ENCODE data around the gene RAB8B. TPM values are rescaled to one million over a fixed set of nuclear protein-coding genes. Genes with fewer than 3 reads are reported as not detected.

Gene RAB8B
- total RNA-seq, 2 donors from 2014 or later: 55.2 to 64.1 TPM

DNA sequence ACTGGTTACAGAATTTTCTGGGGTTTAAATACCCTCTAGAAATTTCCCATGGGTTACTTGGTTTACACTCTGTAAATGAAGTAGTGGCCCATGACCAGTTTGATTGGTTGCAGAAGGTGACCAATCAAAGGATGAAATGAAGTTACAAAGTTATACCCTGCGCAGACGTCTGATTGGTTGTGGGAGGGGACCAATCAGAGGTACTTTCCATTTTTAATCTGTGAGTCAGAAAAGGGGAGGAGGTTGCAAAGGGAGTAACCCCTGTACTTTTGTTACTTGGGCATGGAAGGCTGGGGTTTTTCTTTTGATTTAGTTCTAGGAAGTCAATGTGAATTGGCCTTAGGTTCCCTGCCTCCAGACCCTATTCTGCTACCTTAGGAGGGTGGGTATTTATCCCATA, 69.3 kb downstream of the RAB8B start:
- H3K36me3 ChIP-seq: peaks cover 16% of the 10 kb centered on the region
- H3K4me3 ChIP-seq: no peak overlapping the region
- TF ChIP-seq CTCF (IDR thresholded peaks at IDR 0.05): no peak
- H3K4me1 ChIP-seq (ENCODE audit: control insufficient read depth in 1 of 2, low read depth in 2 of 2): peaks cover 9 to 19% of the 10 kb centered on the region in 2 donors
- H3K27ac ChIP-seq: no peak overlapping the region
- H3K27me3 ChIP-seq (replicated peaks; ENCODE audit: insufficient read depth): no peaks in the 10 kb centered on the region
- H3K9me3 ChIP-seq: no peaks in the 10 kb centered on the region
- DNase-seq (ENCODE audit: low spot score): no peak
- ATAC-seq (ENCODE audit: insufficient number of reproducible peaks, low FRiP score, low read depth): no peak

- TF ChIP-seq CTCF (IDR thresholded peaks at IDR 0.05): no peak
- H3K4me3 ChIP-seq: no peak overlapping the region
- peaks cover 9 to 16% of the 10 kb centered on the region in 2 donors for H3K4me1 ChIP-seq (ENCODE audit: control insufficient read depth in 1 of 2, low read depth in 2 of 2)
- peaks cover 21% of the 10 kb centered on the region for H3K36me3 ChIP-seq
- no peaks in the 10 kb centered on the region for H3K9me3 ChIP-seq
- H3K27me3 ChIP-seq (replicated peaks; ENCODE audit: insufficient read depth): no peaks in the 10 kb centered on the region
- DNase-seq (ENCODE audit: low spot score): no peak
- no peak for ATAC-seq (ENCODE audit: insufficient number of reproducible peaks, low FRiP score, low read depth)
- H3K27ac ChIP-seq: no peak overlapping the region
Measured at GRCh38 chr15:63260791-63261190, 71.4 kb downstream of the RAB8B start.

GRCh38 chr15:63261311-63261710, 71.9 kb downstream of the RAB8B start:
- H3K36me3 ChIP-seq: peaks cover 25% of the 10 kb centered on the region
- peaks cover 6 to 10% of the 10 kb centered on the region in 2 donors for H3K4me1 ChIP-seq (ENCODE audit: control insufficient read depth in 1 of 2, low read depth in 2 of 2)
- no peak overlapping the region for H3K27ac ChIP-seq
- H3K4me3 ChIP-seq: no peak overlapping the region
- ATAC-seq (ENCODE audit: insufficient number of reproducible peaks, low FRiP score, low read depth): no peak
- TF ChIP-seq CTCF (IDR thresholded peaks at IDR 0.05): no peak
- no peak for DNase-seq (ENCODE audit: low spot score)
- no peaks in the 10 kb centered on the region for H3K9me3 ChIP-seq
- H3K27me3 ChIP-seq (replicated peaks; ENCODE audit: insufficient read depth): no peaks in the 10 kb centered on the region

GRCh38 chr15:63263519-63263918, 74.1 kb downstream of the RAB8B start:
- Histone ChIP-seq H3K27me3 (replicated peaks; ENCODE audit: insufficient read depth) (no peaks in the 10 kb centered on the region), H3K4me1 (ENCODE audit: control insufficient read depth in 1 of 2, low read depth in 2 of 2) (no peaks in the 10 kb centered on the region), H3K27ac (no peak overlapping the region), H3K9me3 (no peaks in the 10 kb centered on the region), H3K36me3 (peaks cover 25% of the 10 kb centered on the region), H3K4me3 (no peak overlapping the region)
- no peak for TF ChIP-seq CTCF (IDR thresholded peaks at IDR 0.05)
- no peak for DNase-seq (ENCODE audit: low spot score)
- ATAC-seq (ENCODE audit: insufficient number of reproducible peaks, low FRiP score, low read depth): no peak

GRCh38 chr15:63264688-63265293, 75.4 kb downstream of the RAB8B start:
- H3K27ac ChIP-seq: no peak overlapping the region
- DNase-seq (ENCODE audit: low spot score) (no peak), ATAC-seq (ENCODE audit: insufficient number of reproducible peaks, low FRiP score, low read depth) (no peak)
- H3K27me3 ChIP-seq (replicated peaks; ENCODE audit: insufficient read depth): no peaks in the 10 kb centered on the region
- H3K36me3 ChIP-seq: peaks cover 21% of the 10 kb centered on the region
- no peaks in the 10 kb centered on the region for H3K9me3 ChIP-seq
- no peaks in the 10 kb centered on the region for H3K4me1 ChIP-seq (ENCODE audit: control insufficient read depth in 1 of 2, low read depth in 2 of 2)
- no peak for TF ChIP-seq CTCF (IDR thresholded peaks at IDR 0.05)
- H3K4me3 ChIP-seq: no peak overlapping the region

All from thoracic aorta (tissue), 2 donors.